LNCaP clone FGC (cell line): Measurements from ENCODE around the gene AATF.
A peak's percentile ranks its signal among the peaks of the same experiment; 100 is the strongest.

Experiments used
- DNase-seq: peaks from one replicate; pipeline ENCODE4 v3.0.0-alpha.2; 2011; ENCODE audit warnings: low read depth
- H3K4me3 ChIP-seq: 2 replicates; pipeline ENCODE4 v1.5.1; 2011; ENCODE audit warnings: mild to moderate bottlenecking, low read depth, low read length, control low read depth
- CTCF ChIP-seq: IDR thresholded peaks from 2 replicates; pipeline ENCODE4 v1.5.1; 2012; ENCODE audit warnings: mild to moderate bottlenecking; ENCODE audit not compliant: control insufficient read depth, insufficient read depth; ENCODE audit errors: extremely low read depth

AATF gene

DNA sequence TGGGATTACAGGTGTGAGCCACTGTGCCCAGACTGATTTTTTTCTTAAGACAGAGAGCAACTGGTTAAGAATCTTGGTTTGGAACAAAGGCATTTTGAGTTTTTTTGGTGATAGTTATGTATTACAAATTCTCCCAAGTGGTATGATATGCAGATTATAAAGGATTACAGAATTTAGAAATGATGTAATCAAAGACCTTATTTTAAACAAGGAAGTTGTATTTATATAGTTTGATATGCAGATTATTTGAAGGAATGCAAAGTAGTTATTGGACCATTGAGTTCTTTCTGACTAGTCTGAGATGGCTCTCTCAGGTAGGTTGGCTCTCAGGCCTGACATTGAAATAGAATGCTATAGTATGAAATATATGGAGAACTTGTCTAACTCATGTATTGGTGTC lies 34.9 kb downstream of the AATF start:
- no peak overlapping the region for H3K4me3 ChIP-seq
- no peak for DNase-seq
- TF ChIP-seq CTCF = no peak

DNA sequence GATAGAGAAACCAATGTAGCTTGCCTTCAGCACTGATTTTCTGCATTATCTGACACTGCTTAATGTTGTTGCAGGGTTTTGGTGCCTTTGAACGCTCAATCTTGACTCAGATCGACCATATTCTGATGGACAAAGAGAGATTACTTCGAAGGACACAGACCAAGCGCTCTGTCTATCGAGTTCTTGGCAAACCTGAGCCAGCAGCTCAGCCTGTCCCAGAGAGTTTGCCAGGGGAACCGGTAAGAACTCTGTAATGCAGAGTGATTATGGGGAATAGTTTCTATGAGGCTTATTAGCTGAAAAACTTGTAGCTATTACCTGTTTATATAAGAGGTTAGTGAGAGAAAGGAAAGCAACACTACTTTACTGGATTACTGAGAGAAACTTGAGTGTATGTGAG lies 40.4 kb downstream of the AATF start:
- no peak for DNase-seq

DNA sequence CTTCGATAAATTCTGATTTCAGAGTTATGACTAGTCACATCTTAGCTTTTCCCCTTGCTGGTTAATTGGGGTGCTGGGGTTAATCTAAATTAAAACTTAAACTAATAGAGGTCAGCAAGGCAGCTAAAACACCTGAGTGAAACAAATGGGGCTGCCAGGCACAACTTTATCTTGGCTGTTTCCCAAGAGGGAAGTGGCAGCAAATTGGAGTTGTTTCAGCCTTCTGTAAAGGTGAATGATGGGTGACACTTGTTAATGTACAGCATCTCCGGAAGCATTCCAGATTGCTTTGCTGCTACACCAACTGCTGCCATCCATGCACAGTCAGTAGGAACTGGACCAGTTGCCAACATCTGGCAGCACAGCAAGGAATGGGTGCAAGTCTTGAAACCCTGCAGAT lies 43.9 kb downstream of the AATF start:
- H3K4me3 ChIP-seq = no peak overlapping the region
- no peak for TF ChIP-seq CTCF
- DNase-seq = peak; percentile 68

More for the DNA sequence above, 40.4 kb downstream of the AATF start:
- TF ChIP-seq CTCF = no peak
- no peak overlapping the region for H3K4me3 ChIP-seq

- no peak for DNase-seq
- H3K4me3 ChIP-seq = no peak overlapping the region
- TF ChIP-seq CTCF = no peak
Measured at GRCh38 chr17:36993227-36993626, 44.5 kb downstream of the AATF start.

DNA sequence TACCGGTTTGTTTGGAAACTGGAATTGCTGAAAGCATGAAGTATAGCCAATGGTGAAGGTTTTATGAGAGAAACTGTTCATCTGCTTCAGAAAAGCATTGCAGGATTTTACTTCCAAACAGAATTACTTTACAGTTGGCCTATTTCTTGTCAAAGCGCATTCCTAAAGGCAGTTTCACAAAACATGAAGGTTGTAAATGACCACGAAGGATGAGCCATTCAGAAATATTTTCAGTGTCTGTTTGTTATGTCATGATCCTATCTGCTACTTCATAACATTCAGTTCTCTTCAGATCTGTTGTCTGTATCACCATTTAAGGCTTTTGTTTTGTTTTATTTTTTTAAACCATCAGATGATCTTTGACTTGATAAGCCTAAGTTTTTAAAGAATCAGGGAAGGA lies 45.7 kb downstream of the AATF start:
- no peak for DNase-seq
- no peak for TF ChIP-seq CTCF
- H3K4me3 ChIP-seq = no peak overlapping the region

DNA sequence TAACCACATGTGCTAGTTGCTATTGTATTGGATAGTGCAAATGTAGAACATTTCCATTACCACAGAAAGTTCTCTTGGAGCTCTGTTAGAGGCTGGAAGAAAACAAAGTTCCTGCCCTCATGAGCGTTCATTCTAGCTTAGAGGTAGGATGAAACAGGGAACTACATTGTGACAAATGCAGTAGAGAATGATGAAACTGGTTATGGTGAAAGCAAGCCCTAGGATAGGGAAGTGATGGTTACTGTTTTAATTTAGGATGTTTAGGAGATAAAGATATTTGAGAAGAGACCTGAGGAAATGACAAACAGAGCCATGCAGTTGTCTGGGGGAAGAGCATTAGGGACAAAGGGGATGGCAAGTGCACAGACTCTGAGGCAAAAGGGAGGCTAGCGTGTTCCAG lies 50.7 kb downstream of the AATF start:
- no peak overlapping the region for H3K4me3 ChIP-seq
- no peak for TF ChIP-seq CTCF
- no peak for DNase-seq

GRCh38 chr17:37016780-37017179 lies 68.0 kb downstream of the AATF start:
- DNase-seq = no peak
- no peak overlapping the region for H3K4me3 ChIP-seq
- TF ChIP-seq CTCF = no peak
